ENCODE results near the gene HSPB3.

HSPB3 gene

DNA sequence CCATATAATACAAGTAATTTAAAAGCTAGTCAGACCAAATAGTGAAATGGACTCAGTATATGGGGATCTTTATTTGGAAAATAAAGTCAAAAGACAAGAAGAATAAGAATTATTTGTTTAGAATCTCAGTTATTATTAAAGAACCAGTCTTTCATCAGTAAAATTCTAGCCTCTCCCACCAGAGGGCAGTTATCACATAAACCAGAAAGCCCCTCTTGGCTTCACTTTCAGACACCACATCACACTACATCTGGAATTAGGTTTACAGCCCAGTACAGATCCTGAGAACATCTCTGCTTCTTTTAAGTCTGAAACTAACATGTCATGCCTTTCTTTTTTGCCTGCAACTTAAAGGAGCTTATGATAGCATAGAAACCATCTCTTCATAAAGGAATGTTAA is 12.2 kb upstream of the HSPB3 start:
- no peak overlapping the region for H3K4me3 ChIP-seq (ENCODE audit: low read depth, low read length, poor library complexity, severe bottlenecking)
- H2AFZ ChIP-seq (ENCODE audit: low read length): no peak overlapping the region
- no peaks in the 10 kb centered on the region for H3K4me1 ChIP-seq (ENCODE audit: insufficient read depth, low read length, severe bottlenecking)
- no peaks in the 10 kb centered on the region for H3K36me3 ChIP-seq (ENCODE audit: insufficient read depth, low read length)
- TF ChIP-seq CTCF (IDR thresholded peaks at IDR 0.05; ENCODE audit: low read length): peak; percentile 55
- TF ChIP-seq EZH2 (IDR thresholded peaks at IDR 0.05; ENCODE audit: borderline replicate concordance, low read length): no peak
- H3K9me3 ChIP-seq (ENCODE audit: low read length): no peaks in the 10 kb centered on the region
- no peaks in the 10 kb centered on the region for H3K9me2 ChIP-seq (ENCODE audit: low read depth, low read length)
- no peak overlapping the region for H3K27ac ChIP-seq (ENCODE audit: low read depth, low read length, poor library complexity, severe bottlenecking)
- no peaks in the 10 kb centered on the region for H3K27me3 ChIP-seq (ENCODE audit: insufficient read depth, low read length)
- no peak overlapping the region for H3K4me2 ChIP-seq (ENCODE audit: low read length)
- H3K9ac ChIP-seq (ENCODE audit: low read length): no peak overlapping the region
- no peaks in the 10 kb centered on the region for H3K79me2 ChIP-seq (ENCODE audit: insufficient read depth, low read length)
- H4K20me1 ChIP-seq (ENCODE audit: insufficient read depth, low read length): no peaks in the 10 kb centered on the region
- H3F3A ChIP-seq (ENCODE audit: insufficient read depth, low read length): no peaks in the 10 kb centered on the region

GRCh38 chr5:54445691-54446378 is 9.7 kb upstream of the HSPB3 start:
- no peak overlapping the region for H3K27ac ChIP-seq (ENCODE audit: low read depth, low read length, poor library complexity, severe bottlenecking)

GRCh38 chr5:54446379-54446732 is 9.1 kb upstream of the HSPB3 start:
- H3K9ac ChIP-seq (ENCODE audit: low read length): no peak overlapping the region
- TF ChIP-seq CTCF (IDR thresholded peaks at IDR 0.05; ENCODE audit: low read length) (no peak), EZH2 (IDR thresholded peaks at IDR 0.05; ENCODE audit: borderline replicate concordance, low read length) (no peak)
- H3K4me3 ChIP-seq (ENCODE audit: low read depth, low read length, poor library complexity, severe bottlenecking): no peak overlapping the region
- H3K27ac ChIP-seq (ENCODE audit: low read depth, low read length, poor library complexity, severe bottlenecking): no peak overlapping the region
- no peaks in the 10 kb centered on the region for H3K4me1 ChIP-seq (ENCODE audit: insufficient read depth, low read length, severe bottlenecking)
- no peaks in the 10 kb centered on the region for H3K9me3 ChIP-seq (ENCODE audit: low read length)
- no peak overlapping the region for H2AFZ ChIP-seq (ENCODE audit: low read length)
- H3F3A ChIP-seq (ENCODE audit: insufficient read depth, low read length): no peaks in the 10 kb centered on the region
- H4K20me1 ChIP-seq (ENCODE audit: insufficient read depth, low read length): no peaks in the 10 kb centered on the region
- no peaks in the 10 kb centered on the region for H3K27me3 ChIP-seq (ENCODE audit: insufficient read depth, low read length)
- no peaks in the 10 kb centered on the region for H3K36me3 ChIP-seq (ENCODE audit: insufficient read depth, low read length)
- no peak overlapping the region for H3K4me2 ChIP-seq (ENCODE audit: low read length)
- no peaks in the 10 kb centered on the region for H3K9me2 ChIP-seq (ENCODE audit: low read depth, low read length)
- H3K79me2 ChIP-seq (ENCODE audit: insufficient read depth, low read length): no peaks in the 10 kb centered on the region

More at GRCh38 chr5:54445691-54446378, 9.7 kb upstream of the HSPB3 start:
- Histone ChIP-seq H3K9ac (ENCODE audit: low read length) (no peak overlapping the region), H2AFZ (ENCODE audit: low read length) (no peak overlapping the region), H3K36me3 (ENCODE audit: insufficient read depth, low read length) (no peaks in the 10 kb centered on the region), H3K9me2 (ENCODE audit: low read depth, low read length) (no peaks in the 10 kb centered on the region), H3K27me3 (ENCODE audit: insufficient read depth, low read length) (no peaks in the 10 kb centered on the region), H3K79me2 (ENCODE audit: insufficient read depth, low read length) (no peaks in the 10 kb centered on the region), H3F3A (ENCODE audit: insufficient read depth, low read length) (no peaks in the 10 kb centered on the region), H3K4me1 (ENCODE audit: insufficient read depth, low read length, severe bottlenecking) (no peaks in the 10 kb centered on the region), H3K4me2 (ENCODE audit: low read length) (no peak overlapping the region), H4K20me1 (ENCODE audit: insufficient read depth, low read length) (no peaks in the 10 kb centered on the region), H3K4me3 (ENCODE audit: low read depth, low read length, poor library complexity, severe bottlenecking) (no peak overlapping the region), H3K9me3 (ENCODE audit: low read length) (no peaks in the 10 kb centered on the region)
- no peak for TF ChIP-seq CTCF (IDR thresholded peaks at IDR 0.05; ENCODE audit: low read length)
- TF ChIP-seq EZH2 (IDR thresholded peaks at IDR 0.05; ENCODE audit: borderline replicate concordance, low read length): no peak
